HG03159 (cell line): ENCODE data around the gene STK32C.
"Not testable (repeated sequence)": the region's sequence is repeated elsewhere in the genome, so short reads cannot be mapped to it uniquely, and the experiment has no call there.

Experiments used
- ATAC-seq: cut with Tn5 transposase; IDR thresholded peaks from one replicate; pipeline ENCODE4 v1.9.1; 2021; ENCODE audit warnings: mild to moderate bottlenecking, moderate library complexity; ENCODE audit not compliant: unreplicated experiment

STK32C gene

GRCh38 chr10:132339276-132339675 is 31.5 kb upstream of the STK32C start:
- ATAC-seq = no peak

DNA sequence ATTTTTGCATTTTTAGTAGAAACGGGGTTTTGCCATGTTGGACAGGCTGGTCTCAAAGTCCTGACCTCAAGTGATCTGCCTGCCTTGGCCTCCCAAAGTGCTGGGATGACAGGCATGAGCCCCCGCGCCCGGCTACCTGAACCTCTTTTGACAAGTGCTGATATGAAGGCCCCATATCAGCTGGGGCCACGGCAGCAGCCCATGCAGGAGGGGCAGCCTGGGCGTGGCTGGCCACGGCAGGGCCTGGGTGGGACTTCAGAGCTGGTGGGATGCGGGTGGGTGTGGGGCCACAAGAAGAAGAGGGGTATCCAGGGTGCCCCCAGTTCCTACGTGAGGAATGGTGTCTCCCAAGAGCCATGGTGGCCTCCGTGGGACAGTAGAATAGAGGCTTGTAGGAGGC is 31.1 kb upstream of the STK32C start:
- no peak for ATAC-seq

DNA sequence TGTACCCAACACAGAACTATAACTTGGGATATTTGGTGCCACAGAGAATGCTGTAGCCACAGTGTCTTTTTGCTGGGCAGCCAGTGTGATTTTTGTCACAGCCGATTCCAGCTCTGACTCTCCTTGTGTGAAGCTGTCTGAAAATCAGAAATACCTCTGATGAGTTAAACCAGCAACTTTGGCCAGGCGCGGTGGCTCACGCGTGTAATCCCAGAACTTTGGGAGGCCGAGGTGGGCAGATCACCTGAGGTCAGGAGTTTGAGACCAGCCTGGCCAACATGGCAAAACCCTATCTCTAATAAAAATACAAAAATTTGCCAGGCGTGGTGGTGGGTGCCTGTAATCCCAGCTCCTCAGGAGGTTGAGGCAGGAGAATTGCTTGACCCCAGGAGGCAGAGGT is 30.1 kb upstream of the STK32C start:
- not testable (repeated sequence) for ATAC-seq

DNA sequence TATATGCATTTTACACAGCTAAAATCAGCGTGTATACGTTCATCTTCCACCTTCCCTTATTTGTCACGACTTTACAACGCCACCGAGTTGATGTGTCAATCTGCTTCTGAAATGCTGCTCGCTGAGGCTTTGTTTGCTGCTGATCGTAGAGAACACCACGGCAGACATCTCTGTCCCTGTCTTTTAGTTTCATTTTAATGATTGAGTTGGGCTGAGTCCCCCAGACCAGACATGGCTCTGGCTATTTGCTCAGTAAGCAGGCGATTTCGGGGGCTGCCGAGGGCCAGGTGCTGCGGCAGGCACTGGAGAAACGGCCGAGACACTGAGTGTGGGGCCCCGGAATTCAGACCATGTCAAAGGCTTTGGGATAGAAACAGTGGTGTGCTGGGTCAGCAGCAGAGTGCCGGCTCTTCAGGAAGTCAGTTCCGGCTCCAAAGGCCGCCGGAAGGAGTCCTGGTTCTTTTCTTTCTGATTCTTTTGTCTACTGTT is 29.2 kb upstream of the STK32C start:
- no peak for ATAC-seq

- ATAC-seq = no peak
Measured at GRCh38 chr10:132336064-132336746, 28.5 kb upstream of the STK32C start.

- ATAC-seq = peak; percentile 48
Measured at GRCh38 chr10:132335189-132336063, 27.7 kb upstream of the STK32C start.

DNA sequence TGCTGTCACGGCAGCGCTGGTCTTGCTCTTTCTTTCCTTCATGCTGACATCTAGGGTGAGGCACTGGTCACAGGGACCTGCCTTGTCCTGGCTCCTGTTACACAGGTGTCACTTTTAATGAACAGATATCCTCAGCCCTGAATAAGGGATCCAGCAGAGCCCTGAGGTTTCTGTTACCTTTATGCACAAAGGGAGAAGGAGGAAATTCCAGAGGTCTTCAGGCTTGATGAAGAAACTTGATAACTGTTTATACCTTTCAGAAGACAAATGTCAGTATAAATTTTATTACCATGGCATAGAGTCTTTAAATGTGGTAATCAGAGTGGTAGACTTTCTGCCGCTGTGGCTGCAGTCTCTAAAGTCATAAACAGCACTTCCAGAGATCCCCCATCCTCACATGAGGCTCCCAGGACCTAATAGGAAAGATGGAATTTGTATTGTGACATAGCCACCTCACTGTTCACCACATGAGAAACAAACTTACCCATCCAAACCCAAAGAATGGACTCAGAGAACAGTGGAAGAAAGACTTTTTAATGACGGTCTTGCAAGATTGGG is 27.0 kb upstream of the STK32C start:
- ATAC-seq = no peak

DNA sequence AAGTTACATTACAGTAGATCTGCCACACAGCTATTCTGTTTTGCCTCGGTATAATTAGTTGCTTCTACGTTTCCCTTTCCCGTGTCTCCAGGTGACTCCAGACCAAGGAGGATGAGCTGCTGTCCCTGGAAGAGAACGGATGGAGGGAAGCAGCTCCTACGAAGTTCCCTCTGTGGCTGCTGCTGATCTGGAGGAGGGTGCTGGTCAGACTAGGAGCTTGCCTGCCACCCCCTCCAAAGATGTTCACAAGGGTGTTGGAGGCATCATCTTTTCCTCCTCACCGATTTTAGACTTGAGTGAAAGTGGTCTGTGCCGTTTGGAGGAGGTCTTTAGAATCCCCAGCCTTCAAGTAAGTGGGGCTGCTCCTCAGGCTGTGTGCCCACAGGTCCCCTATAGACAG is 25.6 kb upstream of the STK32C start:
- no peak for ATAC-seq

GRCh38 chr10:132332433-132332754 is 24.6 kb upstream of the STK32C start:
- ATAC-seq = peak; percentile 53

GRCh38 chr10:132331601-132332432 is 24.1 kb upstream of the STK32C start, which contains the start of gene LRRC27:
Gene LRRC27, plus strand, starts transcription at chr10:132332193. Its CDS starts 1,332 bp downstream, at chr10:132333525.
- peak; percentile 72 for ATAC-seq

GRCh38 chr10:132330486-132330833 is 22.7 kb upstream of the STK32C start:
- ATAC-seq = no peak

- ATAC-seq = no peak
Measured at GRCh38 chr10:132329565-132330485, 22.1 kb upstream of the STK32C start.

- no peak for ATAC-seq
Measured at GRCh38 chr10:132328738-132329137, 21.0 kb upstream of the STK32C start.

- no peak for ATAC-seq
Measured at GRCh38 chr10:132328106-132328505, 20.4 kb upstream of the STK32C start.

DNA sequence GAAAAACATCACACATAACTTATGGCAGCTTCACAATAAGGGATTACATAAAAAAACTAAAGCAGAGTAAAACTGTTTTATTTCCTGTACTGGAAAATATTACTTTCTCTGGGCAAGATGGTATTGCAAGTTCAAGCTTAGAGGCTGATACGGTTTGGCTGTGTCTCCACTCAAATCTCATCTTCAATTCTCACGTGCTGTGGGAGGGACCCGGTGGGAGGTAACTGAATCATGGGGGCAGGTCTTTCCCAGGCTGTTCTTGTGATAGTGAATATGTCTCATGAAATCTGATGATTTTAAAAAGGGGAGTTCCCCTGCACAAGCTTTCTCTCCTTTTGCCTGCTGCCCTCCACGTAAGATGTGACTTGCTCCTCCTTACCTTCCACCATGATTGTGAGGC is 19.2 kb upstream of the STK32C start:
- ATAC-seq = no peak

- ATAC-seq = no peak
Measured at GRCh38 chr10:132326344-132326889, 18.7 kb upstream of the STK32C start.

GRCh38 chr10:132324186-132324585 is 16.4 kb upstream of the STK32C start:
- no peak for ATAC-seq

- no peak for ATAC-seq
Measured at GRCh38 chr10:132322586-132323048, 14.9 kb upstream of the STK32C start.

GRCh38 chr10:132321726-132322125 is 14.0 kb upstream of the STK32C start:
- ATAC-seq = no peak
